Ovary (tissue), 3 donors: ENCODE measurements around the gene DHRS3.

Experiments used
- CTCF ChIP-seq, 3 donors: fragments of 450-650 bp in 2 of 3; fragments of 200-600 bp in 1 of 3; IDR thresholded peaks; one replicate each; pipeline versions ENCODE4 v1.5.1 to v1.8.0; 2016 to 2022; ENCODE audit warnings: antibody characterized with exemption in 3 of 3, mild to moderate bottlenecking in 1 of 3
- EP300 ChIP-seq: sonication (generic); formaldehyde crosslinking; IDR thresholded peaks from one replicate; pipeline ENCODE4 v1.6.1; 2017; ENCODE audit warnings: antibody characterized with exemption
- donor health status: DM: no; HTN: no; CAD: no.

DNA sequence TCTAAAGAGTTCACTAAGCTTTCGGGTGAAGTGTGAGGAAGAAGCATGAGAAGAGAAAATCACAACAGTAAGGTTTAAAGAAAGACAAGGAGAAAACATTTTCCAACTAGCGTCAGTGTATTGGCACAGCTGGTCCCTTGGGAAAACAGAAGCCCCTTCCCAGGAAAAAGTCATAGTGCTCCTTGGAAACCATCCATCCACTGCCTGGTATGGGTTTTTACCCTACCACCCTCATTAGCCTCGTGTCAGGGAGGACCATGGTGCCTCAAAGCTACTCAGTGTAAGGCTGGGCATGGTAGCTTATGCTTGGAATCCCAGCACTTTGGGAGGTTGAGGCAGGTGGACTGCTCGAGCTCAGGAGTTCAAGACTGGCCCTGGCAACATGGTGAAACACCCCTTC, 38.6 kb upstream of the DHRS3 start:
- TF ChIP-seq CTCF (IDR thresholded peaks at IDR 0.05) (no peak), EP300 (no peak)
